Amniotic stem cell (primary cell): ENCODE measurements around the gene SKP1.

Source experiments
- DNase-seq: peaks from one replicate; lab custom pipeline; 2025; lab: John Stamatoyannopoulos, UW

Gene SKP1

GRCh38 chr5:134113902-134114875 lies 62.6 kb downstream of the SKP1 start, which contains the start of gene TCF7:
TCF7 (plus strand) TSS chr5:134114681; CDS start chr5:134114907, 226 bp downstream.
- peak; percentile 29 for DNase-seq

- DNase-seq, result no peak
Observed at GRCh38 chr5:134113363-134113889, 63.3 kb downstream of the SKP1 start.

GRCh38 chr5:134112726-134113362 lies 63.9 kb downstream of the SKP1 start:
- no peak for DNase-seq

GRCh38 chr5:134111741-134112647 lies 64.8 kb downstream of the SKP1 start:
- DNase-seq, result no peak

- DNase-seq, result no peak
Observed at GRCh38 chr5:134110382-134110781, 66.4 kb downstream of the SKP1 start.

- no peak for DNase-seq
Observed at GRCh38 chr5:134107779-134108178, 69.0 kb downstream of the SKP1 start.

GRCh38 chr5:134106991-134107701 lies 69.6 kb downstream of the SKP1 start:
- no peak for DNase-seq

- DNase-seq, result no peak
Observed at GRCh38 chr5:134103998-134104654, 72.6 kb downstream of the SKP1 start.

- no peak for DNase-seq
Observed at GRCh38 chr5:134103397-134103796, 73.4 kb downstream of the SKP1 start.

- no peak for DNase-seq
Observed at GRCh38 chr5:134101686-134102439, 74.9 kb downstream of the SKP1 start.

- DNase-seq, result peak; percentile 45
Observed at GRCh38 chr5:134100283-134101091, 76.3 kb downstream of the SKP1 start.

GRCh38 chr5:134099939-134100282 lies 76.8 kb downstream of the SKP1 start:
- DNase-seq, result no peak

- no peak for DNase-seq
Observed at GRCh38 chr5:134099288-134099872, 77.4 kb downstream of the SKP1 start.
